ENCODE measurements around the gene VPS9D1.

The VPS9D1 gene

DNA sequence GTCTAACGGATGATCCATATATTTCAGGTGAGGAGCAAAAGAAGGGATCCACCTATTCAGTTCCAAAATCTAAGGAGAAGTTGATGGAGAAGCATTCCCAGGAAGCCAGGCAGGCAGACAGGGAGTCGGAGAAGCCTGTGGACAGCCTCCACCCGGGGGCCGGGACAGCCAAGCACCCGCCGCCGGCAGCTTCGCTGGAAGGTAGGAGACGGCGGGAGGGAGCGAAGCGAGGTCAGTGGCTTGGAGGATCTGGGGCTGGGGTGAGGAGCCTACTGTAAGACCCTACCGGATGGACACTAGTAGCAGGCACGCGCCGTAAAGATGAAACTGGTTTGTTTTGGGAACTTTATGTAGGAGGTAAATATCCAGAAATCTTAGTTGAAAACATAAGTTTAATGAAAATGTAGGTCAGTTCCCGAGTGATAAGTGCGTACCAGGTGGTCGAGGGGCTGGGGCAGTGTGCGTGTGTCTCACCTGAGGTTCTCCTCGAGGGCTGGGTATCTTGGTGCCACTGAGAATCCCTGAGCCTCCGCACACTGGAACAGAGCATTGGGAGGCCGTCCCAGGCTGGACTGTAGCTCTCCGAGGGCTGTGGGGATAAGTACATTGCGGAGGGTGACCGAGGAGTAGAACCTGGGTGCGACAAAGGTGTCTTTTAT, 62.3 kb downstream of the VPS9D1 start:
- H3K4me2 ChIP-seq (ENCODE audit: low read length): peak overlapping the region; percentile 87
- H3K27me3 ChIP-seq (ENCODE audit: low read depth, low read length): no peaks in the 10 kb centered on the region
- peak overlapping the region; percentile 41 for H3K27ac ChIP-seq (ENCODE audit: low read length)
- H2AFZ ChIP-seq (ENCODE audit: low read depth, low read length): peak overlapping the region; percentile 81
- H3K9ac ChIP-seq (ENCODE audit: low read length): peak overlapping the region; percentile 95
- peaks cover 10% of the 10 kb centered on the region for H3K4me1 ChIP-seq (ENCODE audit: low read length)
- H3K9me3 ChIP-seq (ENCODE audit: insufficient read depth, low read length): no peaks in the 10 kb centered on the region
- TF ChIP-seq, protein P1, sequence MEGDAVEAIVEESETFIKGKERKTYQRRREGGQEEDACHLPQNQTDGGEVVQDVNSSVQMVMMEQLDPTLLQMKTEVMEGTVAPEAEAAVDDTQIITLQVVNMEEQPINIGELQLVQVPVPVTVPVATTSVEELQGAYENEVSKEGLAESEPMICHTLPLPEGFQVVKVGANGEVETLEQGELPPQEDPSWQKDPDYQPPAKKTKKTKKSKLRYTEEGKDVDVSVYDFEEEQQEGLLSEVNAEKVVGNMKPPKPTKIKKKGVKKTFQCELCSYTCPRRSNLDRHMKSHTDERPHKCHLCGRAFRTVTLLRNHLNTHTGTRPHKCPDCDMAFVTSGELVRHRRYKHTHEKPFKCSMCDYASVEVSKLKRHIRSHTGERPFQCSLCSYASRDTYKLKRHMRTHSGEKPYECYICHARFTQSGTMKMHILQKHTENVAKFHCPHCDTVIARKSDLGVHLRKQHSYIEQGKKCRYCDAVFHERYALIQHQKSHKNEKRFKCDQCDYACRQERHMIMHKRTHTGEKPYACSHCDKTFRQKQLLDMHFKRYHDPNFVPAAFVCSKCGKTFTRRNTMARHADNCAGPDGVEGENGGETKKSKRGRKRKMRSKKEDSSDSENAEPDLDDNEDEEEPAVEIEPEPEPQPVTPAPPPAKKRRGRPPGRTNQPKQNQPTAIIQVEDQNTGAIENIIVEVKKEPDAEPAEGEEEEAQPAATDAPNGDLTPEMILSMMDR (IDR thresholded peaks at IDR 0.05; ENCODE audit: low read depth, low read length): no peak
- TF ChIP-seq EZH2phosphoT487 (IDR thresholded peaks at IDR 0.05; ENCODE audit: low read depth): no peak
- no peaks in the 10 kb centered on the region for H4K20me1 ChIP-seq (ENCODE audit: insufficient read depth, low read length)
- H3K79me2 ChIP-seq (ENCODE audit: low read length): peaks cover 44% of the 10 kb centered on the region
- H3K36me3 ChIP-seq (replicated peaks; ENCODE audit: low read depth, low read length): peaks cover 17% of the 10 kb centered on the region
- peak overlapping the region; percentile 95 for H3K4me3 ChIP-seq (ENCODE audit: low read length)

DNA sequence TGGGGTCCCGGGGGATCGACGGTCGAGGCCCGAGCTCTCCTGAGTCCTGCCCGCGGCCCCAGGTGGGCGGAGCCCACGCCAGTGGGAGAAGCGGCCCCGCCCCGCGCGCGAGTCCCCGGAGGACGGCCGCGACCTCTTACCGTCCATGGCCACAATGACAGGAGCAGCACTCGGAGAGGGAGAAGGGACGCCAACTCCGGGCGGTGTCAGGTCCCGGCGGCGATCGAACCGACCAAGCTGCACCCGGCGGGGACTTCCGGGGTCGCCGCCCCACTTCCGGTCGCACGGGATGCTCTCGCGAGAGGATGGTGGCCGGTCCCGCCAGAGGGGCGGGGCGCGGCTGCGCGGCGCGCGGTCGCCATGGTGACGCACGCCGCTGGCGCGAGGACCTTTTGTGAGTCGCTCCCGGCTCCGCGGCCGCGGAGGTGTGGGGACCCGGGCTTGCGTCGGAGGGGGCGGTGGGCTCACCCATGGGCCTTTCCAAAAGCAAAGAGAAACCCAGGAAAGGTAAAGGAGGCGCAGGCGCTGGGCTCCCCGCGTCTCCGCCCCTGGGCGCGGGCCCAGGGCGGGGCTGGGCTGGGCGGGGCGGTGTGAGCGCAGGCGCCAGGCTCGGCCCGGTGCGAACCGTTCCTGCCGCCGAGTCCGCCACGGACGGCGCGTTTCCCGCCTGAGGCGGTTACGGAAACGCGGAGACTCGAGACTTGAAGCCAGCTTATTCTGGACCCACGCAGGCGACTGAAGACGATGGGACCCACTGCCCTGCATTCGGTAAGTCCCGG, 63.1 kb downstream of the VPS9D1 start, which contains the start of the genes CHMP1A and SPATA33:
CHMP1A (minus strand) TSS at position 267 of the 779 bp plus-strand sequence; CDS start at position 147, 120 bp downstream.
SPATA33 (plus strand) TSS at position 395 of the 779 bp plus-strand sequence; CDS start at position 471, 76 bp downstream.
- H4K20me1 ChIP-seq (ENCODE audit: insufficient read depth, low read length): no peaks in the 10 kb centered on the region
- no peaks in the 10 kb centered on the region for H3K9me3 ChIP-seq (ENCODE audit: insufficient read depth, low read length)
- TF ChIP-seq, protein P1 (IDR thresholded peaks at IDR 0.05; ENCODE audit: low read depth, low read length): no peak
- TF ChIP-seq EZH2phosphoT487 (IDR thresholded peaks at IDR 0.05; ENCODE audit: low read depth): no peak
- H3K4me3 ChIP-seq (ENCODE audit: low read length): peak within 1 kb of the TSS; percentile 95
- peak within 1 kb of the TSS; percentile 41 for H3K27ac ChIP-seq (ENCODE audit: low read length)
- no peaks in the 10 kb centered on the region for H3K27me3 ChIP-seq (ENCODE audit: low read depth, low read length)
- H3K79me2 ChIP-seq (ENCODE audit: low read length): peaks cover 44% of the 10 kb centered on the region
- H2AFZ ChIP-seq (ENCODE audit: low read depth, low read length): peak within 1 kb of the TSS; percentile 81
- peak within 1 kb of the TSS; percentile 88 for H3K4me2 ChIP-seq (ENCODE audit: low read length)
- peaks cover 17% of the 10 kb centered on the region for H3K36me3 ChIP-seq (replicated peaks; ENCODE audit: low read depth, low read length)
- H3K4me1 ChIP-seq (ENCODE audit: low read length): peaks cover 10% of the 10 kb centered on the region
- H3K9ac ChIP-seq (ENCODE audit: low read length): peak within 1 kb of the TSS; percentile 95
